Spleen (tissue), 7 donors: Measurements from ENCODE around the gene WAPL.

Experiments
- CTCF ChIP-seq, 11 experiments: fragments of 200-600 bp in 7 of 11; fragments of 450-650 bp in 4 of 11; sonication (generic) in 4 of 11; IDR thresholded peaks in 8 of 11; conservative IDR thresholded peaks in 3 of 11; 1 replicate in 7 of 11; 2 replicates in 4 of 11; pipeline versions ENCODE4 v1.4.0 to v1.8.0; 2016 to 2021; ENCODE audit warnings: antibody characterized with exemption in 11 of 11, inconsistent platforms in 4 of 11, mild to moderate bottlenecking in 1 of 11
- POLR2AphosphoS5 ChIP-seq, 3 donors: sonication (generic); formaldehyde crosslinking; IDR thresholded peaks; one replicate each; pipeline ENCODE4 v1.5.1; 2017; ENCODE audit warnings: antibody characterized with exemption in 3 of 3
- donor health status: DM: no; HTN: no; CAD: no; lungs with moderate emphysema.
- donor health status: DM: no; HTN: no; CAD: no.
- donor health status: DM: no; HTN: no; CAD: no.

GRCh38 chr10:86472061-86472460 lies 49.5 kb downstream of the WAPL start:
- TF ChIP-seq POLR2AphosphoS5 (IDR thresholded peaks at IDR 0.05) (no peak), CTCF (IDR thresholded peaks at IDR 0.05 in 8 of 11, conservative IDR thresholded peaks at IDR 0.05 in 3 of 11) (no peak)
